ENCODE measurements around the gene REC8. TPM values are rescaled to one million over a fixed set of nuclear protein-coding genes. Genes with fewer than 3 reads are reported as not detected.

Gene REC8
- total and polyA plus RNA-seq, 12 donors: 2.5 to 17.7 (median 4.3) TPM

DNA sequence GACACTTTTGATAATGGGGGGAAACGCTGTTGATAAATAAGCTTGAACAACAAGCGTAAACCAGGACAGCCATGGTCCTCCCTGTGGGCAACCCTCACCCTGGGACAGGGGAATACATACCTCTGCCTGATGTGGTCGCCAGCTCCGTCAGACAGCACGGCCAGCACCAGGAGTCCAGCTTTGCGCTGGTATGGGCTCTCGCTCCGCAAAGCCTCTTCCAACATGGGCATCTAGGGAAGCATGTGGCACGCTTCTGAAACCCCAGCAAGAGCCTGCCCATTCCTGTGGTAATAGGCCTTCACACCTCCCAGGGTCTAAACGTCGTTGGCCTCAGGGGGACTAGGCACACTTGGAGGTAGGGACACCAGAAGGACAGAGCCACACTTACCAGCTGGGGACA is 13.9 kb downstream of the REC8 start:
- intact Hi-C loops (cut with DNase I): no loop called here
- Histone ChIP-seq H3K27me3 (no peaks in the 10 kb centered on the region), H3K4me1 (peaks cover 4 to 26% (median 19%) of the 10 kb centered on the region in 9 donors), H3K36me3 (peaks cover 0 to 78% (median 20%) of the 10 kb centered on the region in 9 donors), H3K4me3 (no peak overlapping the region), H3K9me3 (no peaks in the 10 kb centered on the region), H3K27ac (no peak overlapping the region)
- no peak for ATAC-seq
- no peak for DNase-seq
- WGBS, 2 donors: 93 to 94% methylated on average over 11 of the region's 11 CpGs
- TF ChIP-seq CTCF (IDR thresholded peaks at IDR 0.05): no peak

GRCh38 chr14:24186831-24187538 is 15.1 kb downstream of the REC8 start:
- WGBS, 2 donors: 93 to 95% methylated on average over 10 of the region's 10 CpGs

DNA sequence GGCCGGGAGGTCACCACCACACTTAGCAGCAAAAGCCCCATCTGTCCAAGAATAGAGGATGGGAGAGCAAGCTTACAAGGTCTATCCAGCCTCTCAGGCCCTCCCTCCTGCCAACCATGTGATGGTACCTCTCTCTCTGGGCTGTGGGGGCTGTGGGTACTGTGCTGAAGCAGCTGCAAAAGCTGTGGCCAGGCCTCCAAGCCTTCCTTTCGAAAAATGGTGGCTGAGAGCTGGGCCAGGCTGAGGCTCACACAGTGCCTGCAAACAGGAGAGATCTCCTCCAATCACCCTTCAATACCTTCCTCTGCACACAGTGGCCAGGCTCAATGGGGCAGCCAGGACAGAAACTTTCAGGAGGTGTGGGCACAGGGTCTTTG is 15.6 kb downstream of the REC8 start:
- DNase-seq: no peak

More at GRCh38 chr14:24186831-24187538, 15.1 kb downstream of the REC8 start:
- DNase-seq: no peak
- H3K27ac ChIP-seq: no peak overlapping the region
- intact Hi-C loops (cut with DNase I): no loop called here
- H3K4me1 ChIP-seq: peaks cover 4 to 24% (median 19%) of the 10 kb centered on the region in 9 donors
- peaks cover 0 to 77% (median 24%) of the 10 kb centered on the region in 9 donors for H3K36me3 ChIP-seq
- H3K9me3 ChIP-seq: no peaks in the 10 kb centered on the region
- no peak for ATAC-seq
- no peak for TF ChIP-seq CTCF (IDR thresholded peaks at IDR 0.05)
- H3K4me3 ChIP-seq: peak overlapping the region in 1 of 10 donors; percentile 94
- no peaks in the 10 kb centered on the region for H3K27me3 ChIP-seq

More for the DNA sequence above, 15.6 kb downstream of the REC8 start:
- peak overlapping the region in 4 of 10 donors; percentile 64 to 76 (median 70) for H3K27ac ChIP-seq
- H3K27me3 ChIP-seq: no peaks in the 10 kb centered on the region
- no peak for TF ChIP-seq CTCF (IDR thresholded peaks at IDR 0.05)
- H3K4me1 ChIP-seq: peaks cover 4 to 24% (median 19%) of the 10 kb centered on the region in 9 donors
- peak in 1 of 8 donors; percentile 3 for ATAC-seq
- 84 to 85% methylated on average over 2 of the region's 2 CpGs for WGBS, 2 donors
- H3K9me3 ChIP-seq: no peaks in the 10 kb centered on the region
- peaks cover 0 to 77% (median 30%) of the 10 kb centered on the region in 9 donors for H3K36me3 ChIP-seq
- intact Hi-C loops (cut with DNase I): no loop called here
- peak overlapping the region in 9 of 10 donors; percentile 58 to 94 (median 68) for H3K4me3 ChIP-seq
